ENCODE measurements around the gene ARHGAP21.
"Not testable (repeated sequence)": the region's sequence is repeated elsewhere in the genome, so short reads cannot be mapped to it uniquely, and the experiment has no call there.

ARHGAP21 gene

DNA sequence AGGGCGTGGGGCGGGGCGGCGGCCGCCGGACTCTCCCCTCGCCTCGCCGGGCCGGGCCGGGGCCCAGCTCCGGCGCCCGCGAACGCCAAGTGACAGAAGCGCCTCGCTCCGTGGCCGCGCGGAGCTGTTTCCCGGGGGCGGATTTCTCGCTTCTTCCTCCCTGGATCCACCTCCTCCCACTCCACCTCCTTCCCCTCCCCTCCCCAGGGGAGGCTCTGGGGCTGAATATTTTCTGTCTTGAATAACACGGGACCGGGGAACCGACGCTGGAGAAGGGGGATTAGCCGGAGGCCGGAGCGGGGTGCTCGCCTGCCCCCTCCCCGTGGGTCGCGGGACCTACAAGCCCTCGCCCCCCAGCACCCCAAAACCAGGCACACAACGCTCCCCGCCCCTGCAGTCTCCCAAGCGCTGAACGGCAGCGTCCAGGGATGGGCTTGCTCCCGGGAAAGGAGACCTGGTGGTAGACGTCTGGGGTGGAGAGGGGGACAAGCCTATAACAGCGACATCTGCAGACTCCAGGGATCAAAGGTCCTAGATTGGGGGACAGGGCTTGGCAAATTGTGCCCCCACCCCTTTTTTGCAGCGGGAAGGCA lies at the start of gene ARHGAP21:
ARHGAP21 (minus strand) TSS at position 100 of the 593 bp plus-strand sequence. CDS start 1,988 bp downstream, outside the sequence.
- peak; percentile 59 for DNase-seq (ENCODE audit: low spot score)

DNA sequence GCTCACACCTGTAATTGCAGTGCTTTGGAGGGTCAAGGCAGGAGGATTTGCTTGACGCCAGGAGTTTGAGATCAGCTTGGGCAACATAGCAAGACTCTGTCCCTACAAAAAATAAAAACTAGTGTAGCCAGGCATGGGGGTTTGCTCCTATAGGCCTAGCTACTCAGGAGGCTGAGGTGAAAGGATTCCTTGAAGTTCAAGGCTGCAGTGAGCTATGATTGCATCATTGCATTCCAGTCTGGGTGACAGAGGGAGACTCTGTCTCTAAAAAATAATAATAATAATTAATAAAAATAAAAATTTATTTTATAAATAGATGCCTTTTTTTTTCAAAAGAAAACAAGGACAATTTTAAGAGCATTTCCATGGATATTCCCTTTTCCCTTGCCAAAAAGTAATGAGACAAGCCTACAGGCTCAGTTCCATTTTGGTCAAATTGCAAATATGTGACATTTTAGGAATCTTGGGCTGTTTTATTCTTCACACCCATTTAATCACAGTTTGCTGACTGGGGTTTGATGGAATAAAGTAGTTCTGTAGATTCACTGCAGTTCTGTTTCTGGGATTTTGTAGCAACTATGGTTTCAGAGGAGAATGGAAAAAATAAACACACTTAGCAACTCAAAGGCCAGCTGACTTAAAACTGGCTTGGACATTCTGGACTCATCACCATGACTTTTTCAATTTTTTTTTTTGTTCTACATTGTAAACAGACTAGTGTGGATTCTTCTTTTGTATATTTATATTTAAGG lies 48.4 kb upstream of the ARHGAP21 start:
- no peak for DNase-seq (ENCODE audit: low spot score)

DNA sequence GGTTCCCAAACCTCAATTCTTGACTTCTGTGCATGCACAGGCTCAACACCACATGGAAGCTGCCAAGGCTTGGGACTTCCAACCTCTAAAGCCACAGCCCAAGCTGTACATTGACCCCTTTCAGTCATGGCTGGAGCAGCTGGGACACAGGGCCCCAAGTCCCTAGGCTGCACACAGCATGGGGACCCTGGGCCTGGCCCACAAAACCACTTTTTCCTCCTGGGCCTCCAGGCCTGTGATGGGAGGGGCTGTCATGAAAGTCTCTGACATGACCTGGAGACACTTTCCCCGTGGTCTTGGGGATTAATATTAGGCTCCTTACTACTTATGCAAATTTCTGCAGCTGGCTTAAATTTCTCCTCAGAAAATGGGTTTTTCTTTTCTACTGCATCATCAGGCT lies 41.3 kb upstream of the ARHGAP21 start:
- not testable (repeated sequence) for DNase-seq (ENCODE audit: low spot score)

DNA sequence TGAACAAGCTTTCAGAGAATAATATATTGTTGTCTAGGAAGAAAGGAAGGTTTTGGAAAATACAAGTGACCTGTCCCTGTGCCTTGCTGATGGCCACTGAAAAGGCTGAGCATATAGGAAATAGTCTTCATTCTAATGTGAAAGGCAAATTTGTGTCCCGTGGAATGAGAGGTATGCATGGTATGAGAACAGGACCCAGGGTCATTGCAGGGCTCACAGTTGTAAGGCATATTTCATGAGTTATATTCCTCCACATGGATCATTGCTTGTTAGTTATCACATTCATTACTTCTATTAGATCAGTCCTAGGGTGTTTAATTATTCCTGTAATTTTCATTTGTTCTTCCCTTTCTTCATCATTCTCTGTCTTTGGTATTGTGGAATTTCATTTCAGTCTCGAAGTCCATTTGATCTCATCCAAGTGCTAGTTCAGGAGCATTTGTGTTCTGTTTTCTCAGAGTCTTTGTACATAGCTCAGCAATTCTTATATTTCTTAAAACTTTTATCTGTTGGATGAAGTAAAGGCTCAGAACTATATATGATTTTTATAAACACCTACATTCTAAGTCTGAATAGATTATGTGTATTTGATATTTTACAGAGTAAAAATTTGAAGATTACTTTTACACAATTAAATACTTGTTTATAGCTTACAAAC lies 39.4 kb upstream of the ARHGAP21 start:
- DNase-seq (ENCODE audit: low spot score) = peak; percentile 53

DNA sequence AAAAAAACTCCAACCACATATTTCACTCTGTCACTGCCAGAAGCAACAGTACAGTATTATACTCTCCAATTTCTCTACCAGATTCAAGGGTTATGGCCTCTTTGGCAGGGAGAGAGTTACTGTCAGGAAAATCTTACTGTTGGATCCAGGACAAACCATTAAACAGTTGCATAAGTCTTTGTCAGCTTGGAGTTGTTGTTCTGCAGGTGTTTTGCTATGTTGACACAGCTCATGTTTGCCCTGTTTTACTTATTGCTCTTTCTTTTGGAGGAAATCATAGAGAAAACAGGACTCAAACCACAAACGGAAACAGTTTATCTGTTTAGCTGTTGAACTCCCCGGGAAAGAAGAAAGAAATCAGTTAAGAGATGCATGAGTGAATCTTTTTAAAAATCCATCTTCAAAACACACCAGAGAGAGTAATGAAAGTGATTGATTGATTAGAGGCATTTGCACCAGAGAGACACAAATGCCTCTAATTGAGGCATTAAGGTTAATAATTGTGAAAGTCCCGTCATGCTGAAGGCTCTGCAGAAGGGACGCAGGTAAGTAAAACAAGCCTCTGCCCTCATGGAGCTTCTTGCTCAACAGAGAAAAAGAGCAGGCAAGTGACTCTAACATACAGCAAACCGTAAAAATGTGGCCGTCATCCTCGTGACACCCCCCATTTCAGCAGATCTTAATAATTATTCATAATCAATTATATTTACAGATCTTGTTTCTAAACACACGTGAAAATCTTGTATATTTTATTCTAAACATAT lies 38.7 kb upstream of the ARHGAP21 start:
- DNase-seq (ENCODE audit: low spot score) = peak; percentile 36

DNA sequence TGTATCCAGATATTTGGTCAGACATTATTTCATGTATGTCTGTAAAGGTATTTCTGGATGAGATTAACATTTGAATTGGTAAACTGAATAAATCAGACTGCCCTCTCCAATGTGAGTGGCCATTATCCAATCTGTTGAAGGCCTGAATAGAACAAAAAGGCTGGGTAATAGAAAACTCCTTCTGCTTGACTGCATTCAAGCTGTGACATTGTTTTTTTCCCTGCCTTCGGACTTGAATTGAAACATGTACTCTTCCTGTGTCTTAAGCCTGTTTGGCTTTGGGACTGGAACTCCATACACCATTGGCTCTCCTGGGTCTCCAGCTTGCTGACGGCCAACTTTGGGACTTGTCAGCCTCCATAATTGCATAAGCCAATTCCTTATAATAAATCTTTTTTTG lies 36.0 kb upstream of the ARHGAP21 start:
- no peak for DNase-seq (ENCODE audit: low spot score)

DNA sequence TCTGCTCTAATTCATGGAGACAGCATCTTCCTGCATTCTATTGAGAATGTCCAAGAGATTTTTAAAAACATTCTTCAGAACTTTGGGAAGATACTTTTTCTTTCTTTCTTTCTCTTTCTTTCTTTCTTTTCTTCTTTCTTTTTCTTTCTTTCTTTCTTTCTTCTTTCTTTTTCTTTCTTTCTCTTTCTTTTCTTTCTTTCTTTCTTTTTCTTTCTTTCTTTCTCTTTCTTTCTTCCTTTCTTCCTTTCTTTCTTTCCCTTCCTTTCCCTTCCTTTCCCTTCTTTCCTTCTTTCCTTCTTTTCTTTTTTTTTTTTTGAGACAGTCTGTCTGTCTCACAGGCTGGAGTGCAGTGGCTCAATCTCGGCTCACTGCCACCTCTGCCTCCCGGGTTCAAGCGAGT lies 34.6 kb upstream of the ARHGAP21 start:
- not testable (repeated sequence) for DNase-seq (ENCODE audit: low spot score)

DNA sequence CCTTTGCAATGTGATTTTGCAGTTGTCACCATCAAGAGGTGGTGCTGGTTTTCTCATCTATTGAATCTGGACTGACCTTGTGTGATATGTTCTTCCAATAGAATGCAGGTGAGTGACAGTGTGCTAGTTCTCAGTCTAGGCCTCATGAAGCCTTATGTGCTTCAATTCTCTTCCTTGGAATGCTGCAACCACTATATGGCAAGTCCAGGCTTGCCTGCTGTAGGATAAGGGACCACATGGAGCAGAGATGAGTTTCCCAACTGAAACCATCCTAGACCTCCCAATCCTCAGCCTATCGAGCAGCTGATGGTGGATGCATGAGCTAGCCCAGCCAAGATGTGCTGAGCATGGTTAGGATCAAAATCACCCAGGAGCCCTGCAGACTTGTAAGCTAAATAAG lies 32.6 kb upstream of the ARHGAP21 start:
- DNase-seq (ENCODE audit: low spot score) = no peak

DNA sequence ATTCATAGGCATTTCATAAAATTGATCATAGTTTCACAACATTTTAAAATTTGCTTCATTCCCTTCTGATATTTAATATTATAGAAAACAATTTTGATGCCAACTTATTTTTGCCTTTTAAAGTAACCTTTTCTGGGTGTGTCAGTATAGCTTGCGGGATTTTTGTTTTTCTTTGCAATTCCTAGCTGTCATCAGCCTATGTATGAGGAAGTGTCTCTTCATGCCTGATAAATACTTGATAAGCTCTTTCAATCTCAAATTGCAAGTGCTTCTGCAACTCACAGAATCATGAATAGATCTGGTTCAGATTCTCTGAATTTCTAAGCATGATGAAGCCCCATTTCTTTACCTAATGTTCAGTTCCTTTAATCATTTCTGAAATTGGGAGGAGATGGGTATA lies 28.0 kb upstream of the ARHGAP21 start:
- DNase-seq (ENCODE audit: low spot score) = no peak

DNA sequence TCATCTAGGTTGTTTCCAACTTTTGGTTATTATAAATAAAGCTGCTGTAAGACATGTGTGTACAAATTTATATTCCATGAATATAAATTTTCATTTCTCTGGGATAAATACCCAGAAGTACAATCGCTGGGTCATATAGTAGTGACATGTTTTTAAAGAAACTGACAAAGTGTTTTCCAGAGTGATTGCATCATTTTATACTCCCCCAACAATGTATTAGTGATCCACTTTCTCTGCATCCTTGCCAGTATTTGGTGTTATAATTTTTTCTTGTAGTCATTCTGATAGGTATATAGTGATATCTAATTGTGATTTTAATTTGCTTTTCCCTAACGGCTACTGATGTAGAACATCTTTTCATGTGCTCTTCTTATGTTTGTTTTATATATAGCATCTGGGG lies 27.0 kb upstream of the ARHGAP21 start:
- no peak for DNase-seq (ENCODE audit: low spot score)

DNA sequence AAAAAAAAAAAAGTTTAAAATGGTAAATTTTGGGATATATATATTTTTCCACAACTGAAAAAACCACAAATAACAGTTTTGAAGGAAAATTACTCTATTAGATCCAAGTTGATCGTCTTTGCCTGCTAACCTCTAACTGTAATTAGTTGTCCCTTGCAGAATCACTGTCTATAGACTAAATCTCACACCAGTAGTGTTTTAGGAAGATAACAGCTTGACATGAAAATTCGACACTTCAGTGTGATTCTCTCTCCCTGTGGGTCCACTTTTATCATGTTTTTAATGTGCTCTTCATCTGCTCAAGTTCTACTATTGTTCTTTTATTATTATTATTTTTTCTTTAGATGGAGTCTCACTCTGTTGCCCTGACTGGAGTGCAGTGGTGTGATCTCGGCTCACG lies 24.5 kb upstream of the ARHGAP21 start:
- no peak for DNase-seq (ENCODE audit: low spot score)

DNA sequence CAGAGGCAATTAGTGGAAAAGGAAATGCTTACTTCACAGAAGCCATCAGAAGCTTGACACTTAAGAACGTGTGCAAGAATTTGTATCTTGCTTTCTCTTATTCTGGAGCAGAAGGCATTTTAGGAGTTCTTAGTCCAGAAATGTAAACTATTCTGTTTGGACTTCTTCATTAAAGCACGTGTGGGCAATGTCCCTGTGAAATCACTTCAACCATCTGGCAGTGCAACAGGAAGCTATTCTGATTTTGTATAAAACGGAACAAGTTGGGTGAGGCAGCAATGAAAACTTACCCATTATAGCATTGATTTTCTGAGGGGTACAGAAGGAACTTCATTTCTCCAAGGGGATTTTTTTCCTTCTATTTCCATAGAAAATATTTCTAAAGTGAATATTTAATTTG lies 21.3 kb upstream of the ARHGAP21 start:
- no peak for DNase-seq (ENCODE audit: low spot score)

DNA sequence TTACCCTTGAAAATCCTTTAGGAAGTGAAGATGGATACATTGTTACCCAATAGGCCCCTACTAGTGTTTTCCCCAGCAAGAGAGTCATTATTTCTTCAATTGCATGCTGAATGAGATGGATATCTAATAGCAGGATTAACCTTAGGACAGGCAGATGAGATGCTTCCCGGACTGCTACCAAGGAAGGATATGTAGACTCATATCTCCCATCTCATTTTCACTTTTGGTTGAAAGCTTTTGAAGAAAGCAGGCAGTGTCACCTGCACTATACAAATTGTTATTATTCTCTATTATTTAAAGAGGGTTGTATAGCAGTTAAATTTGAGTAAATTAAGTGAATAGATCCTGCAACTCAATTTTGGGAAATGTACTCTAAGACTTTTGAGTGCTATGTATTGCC lies 17.0 kb upstream of the ARHGAP21 start:
- no peak for DNase-seq (ENCODE audit: low spot score)

DNA sequence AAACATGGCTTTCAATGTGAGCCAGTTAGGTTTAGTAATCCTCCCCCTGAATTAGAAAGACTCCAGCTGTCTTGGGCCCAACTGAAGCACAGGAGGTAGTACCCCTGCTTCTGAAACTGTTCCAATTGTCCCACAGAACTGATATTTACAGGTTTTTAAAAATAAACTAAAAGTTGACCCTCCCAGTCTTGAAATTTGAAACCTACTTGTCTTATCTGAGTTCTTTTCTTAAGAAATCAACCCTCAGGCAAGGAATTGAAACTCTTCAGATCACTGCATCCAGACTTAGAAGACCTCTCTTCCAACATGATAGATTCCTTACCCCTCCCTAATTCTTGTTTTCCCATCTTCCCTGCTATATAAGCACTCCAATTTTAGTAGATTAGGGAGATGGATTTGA lies 13.3 kb upstream of the ARHGAP21 start:
- no peak for DNase-seq (ENCODE audit: low spot score)

DNA sequence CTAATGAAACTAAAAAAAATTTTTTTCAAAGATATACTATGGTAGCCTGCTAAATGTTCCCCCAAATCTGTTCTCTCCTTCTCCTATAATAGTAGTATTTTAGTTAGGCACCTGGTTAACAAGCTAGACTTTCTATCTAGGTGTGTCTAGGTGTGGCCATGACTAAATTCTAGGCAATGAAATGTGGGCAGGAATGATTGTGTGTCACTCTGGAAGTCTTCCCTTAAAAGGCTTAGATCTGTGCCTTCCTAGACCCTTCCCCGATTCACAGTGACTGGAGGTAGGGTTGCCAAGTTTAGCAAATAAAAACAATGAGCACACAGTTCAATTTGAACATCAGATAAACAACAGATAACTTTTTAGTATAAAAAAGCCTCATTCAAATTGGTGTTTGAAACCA lies 8.3 kb upstream of the ARHGAP21 start:
- DNase-seq (ENCODE audit: low spot score) = no peak

DNA sequence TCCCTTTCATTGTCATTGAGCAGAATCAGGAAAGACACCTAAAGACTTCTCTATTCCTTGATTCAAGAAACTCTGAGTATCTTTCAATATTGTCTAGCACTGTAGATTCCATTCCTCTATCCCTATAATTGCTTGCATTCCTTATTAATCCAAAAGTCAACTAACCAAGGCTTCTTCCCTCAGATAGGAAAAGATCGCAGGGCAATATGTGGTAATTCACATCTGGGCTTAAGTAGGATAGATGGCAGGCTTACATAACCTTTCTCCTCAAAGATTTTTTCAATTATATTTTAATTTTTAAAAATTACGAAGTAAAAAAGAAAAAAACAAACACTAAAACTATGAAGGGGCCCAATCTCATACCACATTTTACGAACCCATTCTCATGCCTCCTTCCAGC lies 7.1 kb upstream of the ARHGAP21 start:
- no peak for DNase-seq (ENCODE audit: low spot score)

DNA sequence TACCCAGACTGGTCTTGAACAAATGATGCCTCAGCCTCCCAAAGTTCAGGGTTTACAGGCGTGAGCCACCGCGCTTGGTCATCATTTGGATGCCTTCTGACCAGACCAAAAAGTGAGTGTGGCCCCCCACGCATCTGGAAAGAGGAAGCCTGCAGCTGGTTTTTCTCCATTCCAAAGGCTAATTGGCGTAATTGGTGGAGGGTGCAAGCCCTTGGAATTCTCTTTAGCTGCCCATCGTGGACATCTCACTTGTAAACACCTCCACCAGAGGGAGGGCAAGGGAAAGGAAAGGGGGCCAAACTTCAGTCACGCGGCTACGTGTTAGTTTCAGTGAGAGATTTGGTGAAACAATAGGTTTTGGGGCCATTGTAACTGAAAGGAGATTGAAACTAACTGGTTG lies 4.1 kb upstream of the ARHGAP21 start:
- DNase-seq (ENCODE audit: low spot score) = peak; percentile 36

DNA sequence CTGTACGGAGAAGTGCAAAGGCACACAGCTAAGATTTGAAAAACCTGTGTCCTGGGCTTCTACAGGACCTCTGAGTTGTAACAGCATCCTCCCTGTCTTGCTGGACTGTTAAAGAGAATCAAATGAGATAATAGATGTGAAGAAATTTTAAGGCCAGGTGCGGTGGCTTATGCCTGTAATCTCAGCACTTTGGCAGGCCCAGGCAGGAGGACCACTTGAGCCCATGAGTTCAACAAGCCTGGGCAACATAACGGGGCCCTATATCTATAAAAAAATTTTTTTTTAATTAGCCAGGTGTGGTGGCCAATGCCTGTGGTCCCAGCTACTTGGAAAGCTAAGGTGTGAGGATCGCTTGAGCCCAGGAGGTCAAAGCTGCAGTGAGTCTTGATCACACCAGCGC lies 2.9 kb upstream of the ARHGAP21 start:
- DNase-seq (ENCODE audit: low spot score) = no peak

DNA sequence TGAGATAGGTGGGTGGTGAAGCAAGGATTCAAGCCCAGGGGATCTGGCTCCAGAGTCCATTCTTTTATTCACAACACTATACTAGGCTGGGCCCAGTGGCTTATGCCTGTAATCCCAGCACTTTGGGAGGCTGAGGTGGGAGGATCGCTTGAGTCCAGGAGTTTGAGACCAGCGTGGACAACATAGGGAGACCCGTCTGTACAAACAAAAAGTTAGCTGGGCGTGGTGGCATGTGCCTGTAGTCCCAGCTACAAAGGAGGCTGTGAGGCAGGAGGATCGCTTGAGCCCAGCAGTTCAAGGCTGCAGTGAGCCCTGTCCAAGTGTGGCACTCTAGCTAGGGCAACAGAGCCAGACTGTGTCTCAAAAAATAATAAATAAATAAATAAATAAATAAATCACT lies 2.3 kb upstream of the ARHGAP21 start:
- DNase-seq (ENCODE audit: low spot score) = not testable (repeated sequence)

DNA sequence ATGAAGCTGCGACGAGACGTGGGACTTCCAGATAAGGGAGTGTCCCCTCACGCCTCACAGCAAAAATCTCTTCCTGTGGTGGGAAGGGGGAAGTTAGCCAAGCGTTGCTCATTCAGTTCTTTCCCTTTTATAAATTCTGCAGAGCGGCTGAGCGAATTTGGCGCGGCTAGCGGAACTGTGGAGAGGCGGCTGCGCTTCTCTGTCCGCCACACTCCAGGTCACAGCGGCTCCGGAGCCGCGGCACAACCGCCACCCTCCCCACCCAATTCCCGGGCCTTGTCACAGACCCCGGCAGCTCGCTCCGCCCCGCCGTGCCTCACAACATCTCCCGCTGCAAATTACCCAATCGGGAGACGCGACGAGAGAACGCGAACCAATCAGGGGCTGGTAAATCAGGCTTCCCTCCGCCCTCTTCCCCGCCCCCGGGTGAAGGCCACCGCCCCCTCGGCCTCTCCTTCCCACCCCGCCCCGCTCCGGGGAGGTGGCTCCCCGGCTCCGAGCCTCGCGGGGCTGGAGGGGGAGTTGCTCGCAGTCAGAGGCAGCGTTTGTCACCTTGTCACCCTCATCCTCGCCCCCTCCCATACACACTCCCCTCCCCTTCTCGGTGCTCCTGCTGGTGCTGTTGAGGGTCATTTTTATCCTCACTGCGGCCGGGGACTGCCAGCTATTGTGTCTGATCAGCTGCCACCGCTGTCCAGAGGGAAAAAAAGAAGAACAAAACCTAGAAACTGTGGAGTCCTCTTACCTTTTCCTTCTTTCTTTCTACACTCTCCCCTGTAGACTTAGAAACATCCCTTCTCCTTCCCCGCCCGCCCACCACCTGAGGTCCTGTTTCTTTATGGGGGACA lies 918 bp upstream of the ARHGAP21 start:
- DNase-seq (ENCODE audit: low spot score) = peak; percentile 98

DNA sequence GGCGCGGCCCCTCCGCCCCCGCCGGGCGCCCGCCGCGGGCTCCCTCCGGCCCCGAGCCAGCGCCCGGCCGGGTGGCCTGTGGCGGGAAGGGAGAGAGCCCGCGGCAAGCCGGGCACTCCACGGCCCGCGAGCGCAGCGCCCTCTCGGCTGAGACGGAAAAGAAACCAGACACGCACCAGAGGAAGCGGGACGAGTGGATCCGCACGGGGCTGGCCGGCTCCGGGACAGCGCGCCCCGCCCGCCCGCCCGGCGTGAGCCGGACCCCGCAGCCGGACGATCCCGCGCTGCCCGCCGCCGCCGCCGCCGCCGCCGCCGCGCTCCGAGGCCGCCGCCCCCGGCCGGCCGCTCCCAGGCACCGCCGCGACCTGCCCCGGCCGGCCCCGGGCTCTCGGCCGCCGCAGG lies 300 bp downstream of the ARHGAP21 start:
- DNase-seq (ENCODE audit: low spot score) = no peak
